AML-193 (cell line): ENCODE data around the gene PRKG1.
"Not testable (repeated sequence)": the region's sequence is repeated elsewhere in the genome, so short reads cannot be mapped to it uniquely, and the experiment has no call there.

ENCODE experiments used
- DNase-seq, 2 experiments: peaks; one replicate each; lab custom pipeline; 2025; lab: John Stamatoyannopoulos, UW

The PRKG1 gene

DNA sequence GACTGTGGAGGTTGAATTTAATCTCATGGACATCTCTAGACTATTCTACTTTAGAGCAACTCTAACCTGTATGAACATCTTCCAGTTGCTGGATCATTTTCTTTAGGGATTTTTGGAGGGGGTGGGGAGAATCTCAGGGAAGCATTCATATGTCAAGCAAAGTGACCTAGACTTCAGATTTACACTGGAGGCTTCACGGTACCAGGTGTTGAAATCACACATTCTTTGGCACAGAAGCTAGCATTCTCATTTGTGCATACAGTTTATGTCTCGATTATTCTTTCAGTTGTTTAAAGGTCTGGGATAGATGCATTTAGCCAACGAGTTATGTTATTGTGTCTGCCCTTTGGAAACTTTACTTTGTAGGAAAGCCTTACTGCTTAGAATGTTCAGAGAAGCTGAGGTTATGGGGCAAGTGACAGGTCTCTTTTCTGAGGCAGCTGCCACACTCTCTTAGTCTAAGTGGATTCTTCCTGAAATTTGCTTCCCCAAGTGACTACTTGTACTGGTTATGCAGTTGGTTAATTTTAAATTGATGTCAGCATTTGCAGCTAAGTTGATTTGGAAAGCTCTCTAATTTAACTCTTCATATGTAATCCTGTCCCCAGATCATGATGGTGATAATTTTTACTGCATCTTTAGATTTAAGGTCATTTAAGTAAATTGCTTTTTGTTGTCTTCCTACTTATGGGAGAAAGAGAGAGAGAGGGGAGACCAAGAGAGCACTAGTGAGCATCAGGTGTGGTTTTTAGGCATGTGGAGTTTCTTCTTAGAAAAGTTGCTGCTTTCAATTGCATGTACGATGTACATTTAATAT is 153.8 kb downstream of the PRKG1 start:
- DNase-seq, result no peak

DNA sequence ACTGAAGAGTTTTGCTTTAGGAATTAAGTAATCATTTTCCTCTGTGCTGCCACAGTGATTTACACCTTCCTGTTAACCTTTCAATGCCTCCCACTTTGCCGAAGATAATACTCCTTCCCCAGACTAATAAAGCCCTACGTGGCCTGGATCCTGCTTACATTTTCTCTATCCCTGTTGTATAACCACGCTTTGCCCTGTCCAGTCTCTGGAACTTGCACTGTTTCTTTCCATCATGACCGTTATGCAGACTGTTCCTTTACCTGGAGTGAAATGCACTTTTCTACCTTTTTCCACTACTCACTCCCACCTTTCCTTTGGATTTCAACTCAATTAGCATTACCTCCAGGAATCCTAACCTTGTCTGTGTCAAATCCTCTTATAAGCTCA is 154.4 kb downstream of the PRKG1 start:
- no peak for DNase-seq

DNA sequence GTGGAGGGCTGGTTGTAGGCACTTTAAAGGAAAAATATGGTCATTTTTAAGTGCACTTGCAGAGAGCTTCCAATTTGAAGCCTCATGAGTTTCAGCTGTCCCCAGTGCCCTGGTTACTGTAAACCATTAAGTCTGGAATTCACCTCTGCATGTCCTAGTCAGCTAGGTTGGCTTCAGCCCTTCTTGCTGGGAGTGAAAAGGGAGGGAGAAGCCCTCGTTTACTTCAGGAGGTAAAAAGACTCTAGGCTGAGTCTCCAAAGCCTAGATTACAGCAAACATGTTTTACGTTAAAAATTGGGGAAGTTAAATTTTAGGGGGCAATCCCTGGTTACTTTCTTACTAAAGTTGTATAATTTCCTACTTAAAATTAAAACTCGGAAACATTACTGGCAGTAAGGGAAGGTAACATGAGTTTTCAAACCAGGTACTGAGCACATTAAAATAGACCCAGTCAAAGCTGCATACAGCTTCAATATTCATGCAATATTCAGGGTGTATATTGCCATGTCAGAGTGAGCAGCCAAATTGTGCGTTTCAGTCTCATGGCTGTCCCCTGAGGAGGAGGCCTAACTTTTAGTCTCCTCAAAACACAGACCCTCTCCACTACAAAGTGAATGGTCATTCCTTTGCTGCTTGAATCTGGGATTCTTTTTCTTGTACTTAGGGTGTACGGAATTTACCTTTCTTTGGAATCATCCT is 156.7 kb downstream of the PRKG1 start:
- DNase-seq, result no peak

DNA sequence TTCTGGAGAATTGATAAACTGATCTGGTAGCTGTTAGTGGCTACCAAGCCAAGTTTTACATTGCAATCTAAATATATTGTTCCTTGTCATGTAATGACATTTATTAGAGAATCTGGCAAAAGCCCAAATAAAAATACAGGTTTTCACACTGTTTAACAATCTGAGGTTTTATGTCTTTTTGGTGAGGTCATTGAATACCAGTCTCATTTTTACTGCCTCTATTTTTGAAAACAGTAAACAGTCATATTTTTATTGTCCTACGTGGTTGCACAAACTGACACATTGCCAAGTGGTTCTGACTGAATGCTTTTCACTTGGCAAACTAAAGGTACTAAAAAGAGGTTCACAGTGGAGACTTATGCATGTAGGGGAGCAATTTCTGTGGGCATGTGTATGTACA is 157.5 kb downstream of the PRKG1 start:
- no peak for DNase-seq

DNA sequence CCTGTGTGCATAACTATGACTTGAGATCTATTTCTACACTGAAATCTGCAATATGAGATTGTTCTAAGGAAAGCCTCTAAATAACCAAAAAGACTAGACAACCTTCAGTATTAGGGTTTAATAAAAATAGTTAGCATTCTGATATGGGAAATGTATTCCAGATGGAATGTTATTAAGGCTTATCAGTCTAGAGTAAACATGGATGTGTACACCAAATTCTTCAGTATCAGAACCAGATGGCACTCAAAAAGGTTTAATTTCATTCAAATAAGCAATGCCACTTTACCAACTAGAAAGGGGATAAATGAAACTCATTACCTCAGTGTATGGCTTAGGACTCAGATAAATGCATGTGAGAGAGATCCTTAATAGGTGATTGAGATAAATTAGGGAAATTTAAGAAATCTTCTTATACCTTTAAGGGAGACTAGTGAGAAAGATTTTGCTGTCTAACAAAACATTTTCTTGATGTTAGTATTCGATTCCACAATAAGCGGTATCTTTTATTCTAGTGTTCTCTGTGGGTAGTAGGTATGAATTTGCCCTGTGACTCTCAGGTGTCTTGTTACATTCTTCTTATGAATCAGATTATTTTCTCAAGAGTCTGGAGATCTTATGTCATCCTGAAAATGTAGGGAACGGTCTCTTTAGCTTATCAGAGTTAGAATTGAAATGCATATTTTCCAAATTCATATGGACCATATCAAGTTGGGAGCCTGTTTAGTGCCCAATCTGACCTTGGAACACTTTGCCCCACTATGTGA is 159.2 kb downstream of the PRKG1 start:
- DNase-seq, result no peak

DNA sequence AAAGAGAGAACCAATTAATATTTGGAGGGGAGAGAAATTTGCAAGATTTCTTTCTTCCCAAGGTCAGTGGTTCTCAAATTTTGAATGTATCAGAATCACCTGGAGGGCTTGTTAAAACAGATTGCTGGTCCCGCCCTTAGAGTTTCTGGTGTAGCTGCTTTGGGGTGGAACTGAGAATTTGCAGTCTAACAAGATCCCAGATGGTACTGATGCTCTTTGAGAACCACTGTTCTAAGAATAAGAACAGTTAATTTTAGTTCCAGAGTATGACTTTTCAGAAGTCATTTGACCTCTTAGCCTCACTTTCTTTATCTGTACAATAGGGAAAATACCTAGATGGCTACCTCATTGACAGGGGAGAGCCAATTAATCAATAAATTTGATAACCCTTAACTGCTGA is 161.6 kb downstream of the PRKG1 start:
- no peak for DNase-seq

DNA sequence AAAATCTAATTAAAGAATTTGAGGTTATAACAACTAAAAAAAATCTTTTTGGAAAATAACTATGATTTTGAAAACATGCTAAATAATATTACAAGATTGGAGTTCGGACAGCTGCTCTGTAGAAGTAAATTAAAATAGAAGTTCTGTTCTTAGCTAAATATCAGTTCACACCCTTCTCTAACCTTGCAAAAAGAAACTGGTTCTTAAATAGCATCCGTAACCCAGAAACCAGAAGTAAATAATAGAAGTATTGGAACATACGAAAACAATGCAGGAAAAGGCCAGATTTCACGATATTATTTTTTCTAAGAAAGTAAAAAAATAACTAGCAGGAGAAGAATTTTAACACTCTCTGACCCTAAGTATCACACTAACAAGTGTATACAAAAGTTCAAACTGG is 164.7 kb downstream of the PRKG1 start:
- no peak for DNase-seq

DNA sequence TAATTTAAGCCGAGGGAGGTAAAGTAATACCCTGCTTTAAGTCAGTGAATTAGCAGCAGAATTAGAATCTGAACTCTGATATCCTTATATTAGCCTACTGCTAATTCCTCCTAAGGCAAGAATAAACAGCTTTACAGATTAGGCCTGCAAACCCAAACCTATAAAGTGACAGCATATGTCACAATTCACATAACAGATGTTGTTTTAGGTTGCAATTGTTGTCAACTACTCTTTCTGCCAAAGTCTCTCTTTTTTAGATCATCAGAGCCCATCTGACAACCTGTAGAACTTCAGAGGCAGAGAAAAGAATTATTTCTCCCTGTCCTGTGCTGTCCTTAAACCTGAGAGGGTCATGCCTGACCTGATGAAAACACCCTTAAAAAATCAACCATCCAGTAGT is 167.2 kb downstream of the PRKG1 start:
- DNase-seq, result no peak

DNA sequence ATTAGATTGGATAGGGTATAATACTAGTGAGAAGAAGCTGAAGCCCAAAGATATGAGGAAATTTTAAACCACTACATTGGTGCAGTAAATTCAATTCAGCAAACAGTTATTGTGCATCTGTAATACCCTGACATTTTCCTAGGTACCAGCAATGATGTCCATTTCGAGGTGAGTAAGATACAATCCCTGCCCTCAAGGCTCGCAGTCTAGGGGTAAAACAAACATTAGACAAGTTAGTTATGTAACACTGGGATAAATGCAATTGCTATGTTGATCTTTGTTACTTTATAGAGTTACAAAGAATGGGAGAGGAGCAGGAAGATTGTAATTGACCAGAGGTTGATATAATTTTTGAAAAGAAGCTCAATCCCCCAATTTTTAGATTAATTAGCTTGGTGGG is 168.1 kb downstream of the PRKG1 start:
- no peak for DNase-seq

DNA sequence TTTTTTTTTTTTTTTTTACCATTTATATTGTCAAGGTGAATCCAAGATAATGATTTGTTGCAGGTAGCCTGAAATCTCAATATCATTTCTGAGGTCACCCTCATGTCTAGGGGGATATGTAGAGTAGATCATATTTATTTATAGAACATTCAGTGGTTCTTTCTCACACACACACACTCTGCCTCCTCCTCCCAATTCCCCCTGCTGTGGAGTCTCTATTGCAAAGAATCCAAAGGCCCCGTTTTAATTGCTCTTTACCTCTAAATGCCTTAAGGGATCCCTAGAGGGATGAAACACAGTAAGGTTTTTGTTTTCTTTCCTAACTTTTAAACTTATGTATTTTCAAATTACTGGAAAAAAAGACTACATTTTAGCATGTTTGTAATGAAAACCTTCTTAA is 170.0 kb downstream of the PRKG1 start:
- no peak for DNase-seq

DNA sequence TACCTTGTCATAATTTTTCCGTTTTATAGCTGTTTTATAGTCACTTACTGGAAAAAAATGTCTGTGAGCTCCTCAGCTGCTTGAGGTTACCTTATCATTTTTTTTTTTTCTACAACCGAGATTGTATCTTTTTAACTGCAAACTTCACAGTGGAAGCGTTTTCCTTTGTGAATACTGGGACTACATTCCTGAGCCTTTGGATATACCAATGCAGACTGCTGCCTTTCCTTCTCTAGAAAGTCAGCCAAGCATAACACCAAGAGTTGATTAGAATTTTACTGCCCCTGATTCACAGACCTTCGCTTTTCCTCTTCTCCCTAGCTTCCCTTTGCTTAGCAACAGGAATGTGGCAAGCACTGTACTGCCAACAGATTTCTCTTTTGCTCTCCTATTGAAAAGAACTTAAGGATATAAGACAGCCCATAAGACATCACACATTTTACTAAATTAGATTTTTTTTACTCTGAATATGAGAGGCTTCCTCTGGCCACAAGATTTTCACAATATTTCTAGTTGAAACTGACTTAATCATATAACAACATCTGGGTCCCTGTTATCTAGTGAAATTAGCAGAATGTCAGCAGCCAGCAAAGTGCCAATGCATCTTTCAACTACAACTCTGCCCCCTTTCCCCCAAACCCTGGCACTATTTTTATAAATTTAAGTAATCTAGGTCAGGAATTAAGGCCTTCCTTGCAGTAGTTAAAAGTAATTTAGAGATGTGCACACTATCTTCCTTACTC is 170.6 kb downstream of the PRKG1 start:
- no peak for DNase-seq

DNA sequence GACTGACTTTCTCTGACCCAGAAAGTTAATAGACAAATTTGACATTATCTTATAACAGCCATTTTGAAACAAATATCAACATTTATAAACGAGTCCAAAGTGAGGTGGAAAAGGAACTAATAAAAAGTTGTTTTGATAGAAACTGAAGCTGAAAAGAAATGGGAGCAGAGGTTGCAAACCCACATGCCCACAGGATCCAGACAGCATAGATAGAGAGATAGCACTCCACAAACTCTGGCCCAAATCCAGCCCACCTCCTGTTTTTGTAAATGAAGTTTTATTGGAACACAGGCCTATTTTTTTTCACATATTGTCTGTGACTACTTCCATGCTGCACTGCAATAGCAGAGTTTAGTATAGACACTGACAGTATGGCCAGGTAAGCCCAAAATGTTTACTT is 171.9 kb downstream of the PRKG1 start:
- no peak for DNase-seq

DNA sequence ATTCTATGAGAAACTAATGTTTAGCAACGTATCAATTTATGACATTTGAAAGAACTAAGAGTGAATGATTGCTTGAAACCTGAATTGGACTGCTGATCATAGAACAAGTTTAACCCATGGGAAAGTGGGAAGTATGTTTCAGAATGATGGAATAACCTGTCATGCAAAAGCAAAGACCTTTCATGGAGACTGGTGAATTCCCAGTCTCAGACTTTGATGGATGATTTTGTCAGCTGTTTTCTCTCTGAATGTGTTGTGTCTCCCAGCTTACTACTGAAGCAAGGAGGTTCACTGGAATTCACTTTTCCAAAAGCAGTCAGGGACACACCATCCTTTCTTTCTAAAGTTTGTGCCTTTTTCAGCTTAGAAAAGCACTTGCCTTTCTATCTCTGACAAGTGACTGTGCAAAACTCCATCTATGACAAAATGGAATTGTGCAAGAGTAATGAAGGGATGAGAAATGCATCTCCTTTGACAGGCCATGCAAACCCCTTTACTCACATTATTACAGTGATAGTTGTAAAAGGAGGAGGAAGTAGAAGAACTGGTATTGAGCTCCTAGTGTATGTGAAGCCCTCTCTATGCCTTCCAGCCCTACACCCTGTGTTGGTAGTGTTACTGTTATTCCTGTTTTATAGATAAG is 176.1 kb downstream of the PRKG1 start:
- no peak for DNase-seq

DNA sequence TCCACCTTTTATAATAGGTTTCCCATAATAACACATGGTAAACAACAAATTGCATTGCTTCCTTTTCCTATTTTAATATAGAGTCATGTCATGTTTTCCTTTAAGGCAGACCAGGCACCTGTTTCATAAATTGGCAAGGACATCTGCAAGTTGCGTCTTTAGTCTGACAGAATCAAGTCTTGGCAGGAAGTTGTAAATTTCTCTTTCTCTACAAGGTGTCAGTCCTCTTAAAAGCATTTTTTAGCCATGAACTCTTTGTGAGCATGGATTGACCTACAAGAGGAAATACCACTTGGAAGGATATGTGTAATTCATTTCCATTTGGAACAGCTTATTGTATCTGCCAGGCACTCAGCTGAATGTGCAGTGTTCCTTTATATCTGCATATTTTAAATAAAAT is 176.8 kb downstream of the PRKG1 start:
- no peak for DNase-seq

DNA sequence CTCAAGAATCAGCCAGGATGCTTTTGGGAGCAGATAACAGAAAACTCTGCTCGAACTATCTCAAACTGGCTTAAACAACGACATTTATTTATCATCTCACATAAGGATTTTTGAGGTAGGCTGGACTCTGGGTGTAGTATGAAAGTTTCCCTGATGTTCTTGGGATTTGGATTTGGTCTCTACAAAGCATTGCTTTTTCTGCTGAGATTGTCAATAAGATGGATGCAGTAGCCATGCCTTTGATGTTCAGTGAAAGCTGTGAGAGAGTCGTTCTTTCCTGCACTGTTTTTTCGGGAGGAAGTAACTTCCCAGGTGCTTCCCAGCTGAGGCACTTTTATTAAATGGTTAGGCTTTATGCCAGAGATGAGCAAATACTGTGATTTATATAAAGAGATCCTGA is 181.1 kb downstream of the PRKG1 start:
- no peak for DNase-seq

DNA sequence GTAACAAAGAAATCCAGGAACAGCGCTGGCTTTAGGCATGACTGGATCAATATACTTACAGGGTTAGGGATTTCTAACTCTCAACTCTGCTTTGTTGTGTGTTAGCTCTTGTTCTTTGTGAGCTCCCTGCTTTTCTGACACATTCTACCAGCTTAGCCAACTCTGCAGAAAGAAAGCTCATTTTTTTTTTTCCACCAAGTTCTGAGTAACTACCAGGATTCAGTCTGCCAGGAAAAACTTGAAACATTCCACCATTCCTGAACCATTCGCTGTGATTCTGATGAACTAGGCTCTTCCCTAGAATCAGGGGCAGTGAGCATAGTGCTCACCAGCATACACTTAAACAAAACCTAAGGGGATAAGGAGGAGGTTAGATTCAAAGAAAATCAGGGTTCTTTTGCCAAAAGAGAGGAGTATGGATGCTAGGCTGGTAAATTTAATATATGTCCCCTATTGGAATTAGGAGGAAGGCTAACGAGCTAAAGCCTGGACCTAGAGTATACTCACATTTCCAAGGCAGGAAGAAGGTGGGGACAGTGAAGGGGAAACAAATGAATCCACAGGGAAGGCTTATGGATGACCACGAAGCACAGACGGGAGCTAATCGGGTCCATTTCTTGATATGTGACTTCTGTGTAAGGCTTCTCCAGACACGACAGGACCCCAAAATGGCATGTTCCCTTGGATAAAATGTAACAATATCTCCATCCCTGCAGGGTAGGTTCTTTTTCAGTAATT is 183.4 kb downstream of the PRKG1 start:
- no peak for DNase-seq

DNA sequence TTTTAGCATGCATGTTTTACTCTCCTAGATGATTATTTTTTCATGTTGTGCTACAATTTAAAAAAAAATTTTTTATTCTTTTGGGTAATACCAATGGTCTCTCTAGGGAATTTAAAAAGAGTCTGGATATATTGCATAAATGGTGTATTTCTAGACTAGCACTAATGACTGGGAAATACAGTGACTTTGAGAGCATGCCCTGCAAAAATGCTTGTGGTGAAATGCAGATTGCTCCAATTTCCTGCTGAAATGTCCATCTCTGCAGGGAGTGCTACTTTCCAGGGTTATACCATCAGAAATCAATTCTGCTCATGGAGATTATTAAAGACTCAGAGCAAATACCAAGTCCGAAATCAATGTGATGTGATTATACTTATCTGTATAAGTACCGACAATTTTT is 186.1 kb downstream of the PRKG1 start:
- DNase-seq, result no peak

DNA sequence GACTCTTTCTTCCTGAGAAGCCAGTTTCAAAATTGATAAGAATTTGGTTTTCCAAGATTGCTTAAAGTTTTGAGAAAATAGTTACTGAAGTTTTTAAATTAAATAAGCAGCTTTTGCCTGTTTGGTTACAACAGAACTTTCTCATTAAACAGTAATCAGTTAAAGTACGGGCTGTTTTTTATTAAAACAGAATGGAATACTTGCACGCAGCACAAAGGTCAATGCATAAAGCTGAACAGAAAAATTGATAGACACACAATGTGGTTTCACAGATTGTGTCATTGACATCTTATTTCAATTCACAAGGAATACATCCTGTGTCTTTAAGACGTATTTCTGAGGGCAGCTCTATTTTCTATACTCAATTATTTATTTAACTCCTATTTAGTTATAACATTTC is 192.2 kb downstream of the PRKG1 start:
- no peak for DNase-seq

DNA sequence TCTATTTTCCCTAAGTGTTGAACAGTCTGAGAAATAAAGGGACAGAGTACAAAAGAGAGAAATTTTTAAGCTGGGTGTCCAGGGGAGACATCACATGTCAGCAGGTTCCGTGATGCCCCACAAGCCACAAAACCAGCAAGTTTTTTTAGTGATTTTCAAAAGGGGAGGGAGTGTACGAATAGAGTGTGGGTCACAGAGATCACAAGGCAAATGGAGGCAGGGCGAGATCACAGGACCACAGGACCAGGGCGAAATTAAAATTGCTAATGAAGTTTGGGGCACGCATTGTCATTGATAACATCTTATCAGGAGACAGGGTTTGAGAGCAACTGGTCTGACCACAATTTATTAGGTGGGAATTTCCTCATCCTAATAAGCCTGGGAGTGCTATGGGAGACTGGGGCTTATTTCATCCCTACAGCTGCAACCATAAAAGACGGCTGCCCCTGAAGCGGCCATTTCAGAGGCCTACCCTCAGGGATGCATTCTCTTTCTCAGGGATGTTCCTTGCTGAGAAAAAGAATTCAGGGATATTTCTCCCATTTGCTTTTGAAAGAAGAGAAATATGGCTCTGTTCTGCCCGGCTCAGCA is 193.8 kb downstream of the PRKG1 start:
- DNase-seq, result not testable (repeated sequence)

DNA sequence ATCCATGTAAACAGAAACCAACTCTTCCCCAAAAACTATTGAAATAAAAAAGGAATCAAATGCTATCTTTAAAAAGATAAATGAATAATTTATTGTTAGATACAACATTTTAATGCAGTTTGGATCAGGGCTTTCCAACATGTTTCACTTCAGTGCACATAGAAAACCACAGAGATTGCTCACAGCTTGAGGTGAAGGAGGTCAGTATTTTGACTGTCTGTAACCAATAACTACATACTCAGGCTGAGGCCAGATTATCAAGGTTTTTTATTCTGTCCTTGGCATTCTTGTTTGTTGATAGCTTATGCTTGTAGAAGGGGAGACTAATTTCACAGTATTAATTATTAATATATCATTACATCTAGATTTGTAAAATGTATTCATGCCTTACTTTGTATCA is 195.5 kb downstream of the PRKG1 start:
- DNase-seq, result no peak
